ENCODE data around the gene ESRRA. TPM values are rescaled to one million over a fixed set of nuclear protein-coding genes. Genes with fewer than 3 reads are reported as not detected.

ESRRA gene
- total RNA-seq, 1 donor from 2014 or later: 34.7 TPM

- Mint-ChIP-seq H3K4me3 (no peak overlapping the region), H3K27ac (ENCODE audit: unreplicated experiment) (no peak overlapping the region), H3K9me3 (no peaks in the 10 kb centered on the region), H3K36me3 (ENCODE audit: low read depth) (no peaks in the 10 kb centered on the region), H3K27me3 (ENCODE audit: low read depth) (peaks cover 92% of the 10 kb centered on the region), H3K4me1 (peaks cover 21% of the 10 kb centered on the region)
- no peak for DNase-seq (ENCODE audit: low read depth, low spot score)
- TF ChIP-seq CTCF (conservative IDR thresholded peaks at IDR 0.05): no peak
These were observed 10.6 kb upstream of the ESRRA start for GRCh38 chr11:64294774-64295173.

- TF ChIP-seq CTCF (conservative IDR thresholded peaks at IDR 0.05): no peak
- no peaks in the 10 kb centered on the region for H3K9me3 Mint-ChIP-seq
- peaks cover 20% of the 10 kb centered on the region for H3K4me1 Mint-ChIP-seq
- no peak overlapping the region for H3K4me3 Mint-ChIP-seq
- H3K36me3 Mint-ChIP-seq (ENCODE audit: low read depth): no peaks in the 10 kb centered on the region
- no peak overlapping the region for H3K27ac Mint-ChIP-seq (ENCODE audit: unreplicated experiment)
- H3K27me3 Mint-ChIP-seq (ENCODE audit: low read depth): peaks cover 92% of the 10 kb centered on the region
- DNase-seq (ENCODE audit: low read depth, low spot score): no peak
These were observed 9.6 kb upstream of the ESRRA start for GRCh38 chr11:64295760-64296159.

GRCh38 chr11:64296236-64296635, 9.1 kb upstream of the ESRRA start:
- Mint-ChIP-seq H3K9me3 (no peaks in the 10 kb centered on the region), H3K4me1 (peaks cover 21% of the 10 kb centered on the region), H3K36me3 (ENCODE audit: low read depth) (no peaks in the 10 kb centered on the region), H3K27ac (ENCODE audit: unreplicated experiment) (no peak overlapping the region), H3K4me3 (no peak overlapping the region), H3K27me3 (ENCODE audit: low read depth) (peaks cover 92% of the 10 kb centered on the region)
- TF ChIP-seq CTCF (conservative IDR thresholded peaks at IDR 0.05): no peak
- no peak for DNase-seq (ENCODE audit: low read depth, low spot score)

GRCh38 chr11:64296830-64297698, 8.3 kb upstream of the ESRRA start:
- H3K4me1 Mint-ChIP-seq: peaks cover 21% of the 10 kb centered on the region
- H3K4me3 Mint-ChIP-seq: peak overlapping the region; percentile 56
- no peak for TF ChIP-seq CTCF (conservative IDR thresholded peaks at IDR 0.05)
- DNase-seq (ENCODE audit: low read depth, low spot score): no peak
- no peaks in the 10 kb centered on the region for H3K9me3 Mint-ChIP-seq
- peaks cover 99% of the 10 kb centered on the region for H3K27me3 Mint-ChIP-seq (ENCODE audit: low read depth)
- H3K36me3 Mint-ChIP-seq (ENCODE audit: low read depth): no peaks in the 10 kb centered on the region
- H3K27ac Mint-ChIP-seq (ENCODE audit: unreplicated experiment): no peak overlapping the region

- no peaks in the 10 kb centered on the region for H3K36me3 Mint-ChIP-seq (ENCODE audit: low read depth)
- H3K4me1 Mint-ChIP-seq: peaks cover 21% of the 10 kb centered on the region
- H3K27me3 Mint-ChIP-seq (ENCODE audit: low read depth): peaks cover 97% of the 10 kb centered on the region
- peak overlapping the region; percentile 56 for H3K4me3 Mint-ChIP-seq
- TF ChIP-seq CTCF (conservative IDR thresholded peaks at IDR 0.05): no peak
- no peak for DNase-seq (ENCODE audit: low read depth, low spot score)
- no peak overlapping the region for H3K27ac Mint-ChIP-seq (ENCODE audit: unreplicated experiment)
- H3K9me3 Mint-ChIP-seq: no peaks in the 10 kb centered on the region
These were observed 7.5 kb upstream of the ESRRA start for GRCh38 chr11:64297699-64298358.
